KBM-7 (cell line): ENCODE measurements around the gene MMRN1.
A peak's percentile ranks its signal among the peaks of the same experiment; 100 is the strongest.

Source experiments
- DNase-seq: peaks from one replicate; pipeline ENCODE4 v3.0.0-alpha.2; 2015
- in situ Hi-C: fragments of 300-500 bp; cut with MboI; formaldehyde crosslinking; loops from 2 replicates; pipeline ENCODE4 v1.14.3; 2020; ENCODE audit warnings: low sequenced_read_pairs, low pct_unique_long_range_greater_than_20kb, mixed read lengths

The MMRN1 gene

GRCh38 chr4:89904524-89904923 is 9.9 kb downstream of the MMRN1 start:
- in situ Hi-C loops, result no loop called here
- no peak for DNase-seq

GRCh38 chr4:89906316-89906715 is 11.7 kb downstream of the MMRN1 start:
- DNase-seq, result no peak
- in situ Hi-C loops, result no loop called here

DNA sequence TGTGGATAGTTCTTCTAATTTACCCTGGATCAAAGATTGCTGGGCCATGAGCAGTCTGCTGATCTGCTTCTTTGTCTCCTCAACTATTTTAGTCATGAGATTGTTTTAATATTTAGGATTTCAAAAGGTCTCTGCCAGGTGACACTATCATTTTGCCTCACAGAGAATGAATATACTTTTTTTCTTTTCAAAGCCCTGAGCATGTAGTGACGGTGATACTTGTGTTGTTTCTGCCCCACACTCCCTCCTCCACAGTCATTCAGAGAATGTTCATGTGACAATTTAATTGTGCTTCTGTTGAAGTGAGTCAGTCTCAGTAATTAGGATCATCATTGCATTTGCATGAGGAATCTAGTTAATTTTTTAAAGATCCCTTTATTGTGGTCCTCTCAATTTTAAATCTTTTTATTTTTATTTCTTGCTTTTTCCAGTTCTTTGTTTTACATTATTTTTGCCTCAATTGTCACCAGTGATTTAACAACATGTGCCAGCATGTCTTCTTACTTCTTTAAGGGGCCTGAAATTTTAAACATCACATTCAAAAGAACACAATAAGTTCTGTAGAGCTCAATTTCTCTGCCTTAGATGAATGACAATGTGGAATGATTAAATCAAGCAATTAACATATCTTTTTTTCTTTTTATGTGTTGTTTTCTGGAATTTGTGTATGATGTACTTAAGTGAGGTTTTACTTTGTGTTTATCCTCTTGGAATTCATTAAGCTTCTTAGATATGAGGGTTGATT is 12.3 kb downstream of the MMRN1 start:
- no peak for DNase-seq
- in situ Hi-C loops, result no loop called here

DNA sequence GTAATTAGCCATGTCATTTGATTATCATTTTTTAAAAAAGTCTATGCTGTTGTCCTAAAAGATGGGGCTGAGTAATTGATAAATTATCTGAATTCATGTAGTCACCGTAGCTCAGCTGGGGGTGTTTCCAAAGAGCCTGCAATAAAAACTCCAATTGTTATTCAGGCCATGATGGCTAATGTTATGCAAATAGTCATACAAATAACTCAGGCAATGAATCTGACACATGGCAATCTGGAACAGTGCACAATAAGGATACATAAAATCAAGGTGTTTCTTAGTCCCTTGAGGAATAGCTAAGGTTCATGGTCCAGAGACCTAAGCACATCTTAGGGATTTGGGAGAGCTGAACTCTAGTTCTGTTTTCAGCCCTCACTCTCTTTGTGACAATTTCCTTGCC is 15.2 kb downstream of the MMRN1 start:
- DNase-seq, result no peak
- in situ Hi-C loops, result no loop called here

GRCh38 chr4:89913623-89914022 is 19.0 kb downstream of the MMRN1 start:
- in situ Hi-C loops, result no loop called here
- no peak for DNase-seq

DNA sequence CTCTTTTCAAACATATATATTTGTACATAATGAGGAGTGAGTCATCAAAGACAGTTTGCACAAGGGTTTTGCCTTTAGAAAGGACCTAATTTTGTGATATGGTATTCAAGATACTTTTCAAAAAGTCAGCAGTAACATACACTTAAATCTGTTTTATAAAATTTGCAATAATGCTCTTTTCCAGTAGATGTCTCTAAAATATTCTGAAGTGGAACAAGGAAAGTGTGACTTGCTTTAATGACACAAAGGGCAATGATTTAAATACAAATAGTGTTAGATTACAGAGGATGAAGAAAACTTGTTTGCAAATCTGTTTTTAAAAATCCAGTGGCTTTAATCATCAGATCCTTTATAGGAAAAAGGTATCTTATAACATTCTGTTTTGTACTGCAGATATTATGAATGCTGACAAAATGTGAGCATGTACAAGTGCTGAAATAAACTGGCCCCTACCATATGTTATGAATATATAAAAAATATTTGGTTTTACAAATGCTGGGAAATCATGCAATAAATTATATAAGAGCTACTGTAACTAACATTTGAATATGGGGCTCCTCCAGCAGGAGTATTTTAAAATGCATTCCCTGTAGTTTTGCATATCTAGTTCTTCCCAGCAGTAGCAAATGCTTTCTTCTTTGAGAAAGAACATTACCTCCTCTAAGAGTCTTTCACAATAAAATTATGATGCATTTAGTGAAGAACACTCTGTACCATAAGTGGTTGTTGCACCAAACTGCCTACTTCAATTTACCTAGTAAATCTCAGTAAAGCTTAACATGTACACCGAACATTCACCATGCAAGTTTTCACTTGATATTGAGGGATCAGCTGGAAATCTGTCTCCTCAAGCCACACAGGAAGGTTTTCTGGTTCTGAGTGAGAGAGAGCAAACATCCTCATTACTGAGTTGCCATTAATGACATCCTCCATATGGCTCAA is 20.2 kb downstream of the MMRN1 start:
- DNase-seq, result no peak
- in situ Hi-C loops, result no loop called here

- DNase-seq, result no peak
- in situ Hi-C loops, result no loop called here
Measured at GRCh38 chr4:89915937-89916336, 21.3 kb downstream of the MMRN1 start.

GRCh38 chr4:89922848-89923416 is 28.3 kb downstream of the MMRN1 start:
- in situ Hi-C loops, result no loop called here
- DNase-seq, result no peak

DNA sequence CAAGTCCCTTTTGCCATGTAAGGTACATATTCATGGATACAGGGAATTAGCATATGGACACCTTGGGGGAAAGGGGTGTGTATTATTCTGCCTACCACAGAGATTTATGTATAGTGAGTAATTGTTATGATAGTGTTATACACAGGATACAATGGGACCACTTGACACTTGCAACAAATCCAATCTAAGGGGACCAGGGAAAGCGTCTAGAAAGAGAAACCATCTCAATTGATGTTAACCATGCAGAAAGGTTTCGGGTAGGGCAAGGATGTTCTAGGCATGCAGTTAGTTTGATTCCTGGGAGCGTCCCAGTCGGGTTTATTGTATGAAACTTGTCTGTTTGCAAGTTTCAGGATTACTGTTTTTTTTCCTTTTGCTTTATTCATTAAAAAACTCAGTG is 34.2 kb downstream of the MMRN1 start:
- DNase-seq, result no peak
- in situ Hi-C loops, result no loop called here

DNA sequence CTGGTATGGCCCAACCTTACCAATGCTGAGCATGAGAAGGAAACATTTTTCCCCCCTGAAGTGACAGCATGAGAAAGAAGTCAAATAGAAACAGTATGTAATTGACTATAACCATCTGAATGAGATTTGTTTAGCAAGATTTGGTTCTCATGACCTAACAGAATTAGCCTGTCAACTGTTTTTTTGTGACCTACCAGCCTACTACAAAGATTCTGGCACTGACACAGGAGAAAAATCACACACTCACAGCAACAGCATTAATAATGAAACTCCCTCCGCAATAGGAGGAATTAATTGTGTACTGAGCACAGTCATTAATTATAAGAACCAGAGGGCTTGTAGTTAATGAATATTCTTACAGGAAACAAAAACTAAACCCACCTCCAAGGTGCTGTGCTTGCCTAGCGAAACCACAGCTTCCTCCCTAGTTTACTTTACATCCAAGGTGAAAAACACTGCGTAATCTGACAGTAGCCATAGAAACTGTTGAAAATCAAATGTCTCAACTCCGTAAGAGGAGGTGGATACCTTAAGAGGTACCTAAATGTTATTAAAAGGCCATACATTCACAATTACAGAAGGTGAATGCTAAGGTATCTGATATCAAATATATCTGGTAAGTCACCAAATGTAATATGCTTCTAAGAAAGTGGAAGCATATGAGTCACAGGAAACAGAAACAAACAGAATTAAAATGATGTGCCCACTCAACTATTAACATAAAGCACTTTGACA is 34.9 kb downstream of the MMRN1 start:
- DNase-seq, result no peak
- in situ Hi-C loops, result no loop called here

GRCh38 chr4:89939546-89939945 is 44.9 kb downstream of the MMRN1 start:
- in situ Hi-C loops, result no loop called here
- no peak for DNase-seq

- in situ Hi-C loops, result no loop called here
- DNase-seq, result no peak
Measured at GRCh38 chr4:89939994-89940393, 45.3 kb downstream of the MMRN1 start.

- no peak for DNase-seq
- in situ Hi-C loops, result no loop called here
Measured at GRCh38 chr4:89942811-89943210, 48.2 kb downstream of the MMRN1 start.

DNA sequence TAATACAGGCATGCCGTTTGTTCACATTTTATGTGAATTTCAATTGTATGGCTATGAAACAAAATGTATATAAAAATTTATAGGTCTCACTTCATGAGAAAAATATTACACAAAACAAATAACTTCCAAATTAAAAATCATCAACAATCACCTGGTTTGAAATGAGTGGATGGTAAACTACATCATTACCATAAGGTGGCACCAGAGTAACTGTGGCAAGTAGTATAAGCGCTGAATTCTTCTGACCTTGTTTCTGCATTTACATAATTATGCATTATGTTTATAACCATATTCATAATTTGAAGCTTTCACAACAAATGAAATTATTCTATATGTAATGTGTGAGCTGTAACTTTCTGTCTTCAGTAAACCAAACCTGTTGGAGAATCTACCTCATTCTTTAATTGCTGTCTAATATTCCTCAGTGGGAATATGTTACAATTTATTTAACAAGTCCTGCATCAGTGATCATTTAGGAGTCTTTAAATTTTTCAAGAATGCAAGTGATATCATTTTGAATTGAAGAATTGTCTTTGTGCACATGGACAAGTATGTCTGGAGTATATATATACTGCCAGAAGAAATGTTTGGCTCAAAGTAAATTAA is 55.2 kb downstream of the MMRN1 start:
- in situ Hi-C loops, result no loop called here
- DNase-seq, result peak; percentile 5

DNA sequence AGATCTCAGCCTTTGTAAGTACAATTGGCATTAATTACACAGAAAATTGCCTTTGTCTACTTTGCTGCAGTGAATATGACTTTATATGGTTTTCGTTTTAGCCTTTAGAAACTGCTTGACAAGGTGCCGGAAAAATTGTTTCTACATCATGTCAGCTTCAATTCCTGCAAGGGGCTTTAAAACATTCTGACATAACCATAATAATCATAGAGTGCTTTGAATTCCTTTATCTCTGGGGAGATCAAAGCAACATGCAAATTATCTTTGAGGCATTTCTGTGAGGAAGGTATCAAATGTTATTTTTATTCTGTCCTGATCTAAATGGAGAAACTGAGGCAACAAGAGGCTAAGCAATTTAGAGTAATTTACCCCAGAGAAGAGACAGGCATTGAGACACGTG is 57.8 kb downstream of the MMRN1 start:
- in situ Hi-C loops, result no loop called here
- DNase-seq, result no peak

- in situ Hi-C loops, result no loop called here
- DNase-seq, result no peak
Measured at GRCh38 chr4:89954906-89955695, 60.4 kb downstream of the MMRN1 start.

DNA sequence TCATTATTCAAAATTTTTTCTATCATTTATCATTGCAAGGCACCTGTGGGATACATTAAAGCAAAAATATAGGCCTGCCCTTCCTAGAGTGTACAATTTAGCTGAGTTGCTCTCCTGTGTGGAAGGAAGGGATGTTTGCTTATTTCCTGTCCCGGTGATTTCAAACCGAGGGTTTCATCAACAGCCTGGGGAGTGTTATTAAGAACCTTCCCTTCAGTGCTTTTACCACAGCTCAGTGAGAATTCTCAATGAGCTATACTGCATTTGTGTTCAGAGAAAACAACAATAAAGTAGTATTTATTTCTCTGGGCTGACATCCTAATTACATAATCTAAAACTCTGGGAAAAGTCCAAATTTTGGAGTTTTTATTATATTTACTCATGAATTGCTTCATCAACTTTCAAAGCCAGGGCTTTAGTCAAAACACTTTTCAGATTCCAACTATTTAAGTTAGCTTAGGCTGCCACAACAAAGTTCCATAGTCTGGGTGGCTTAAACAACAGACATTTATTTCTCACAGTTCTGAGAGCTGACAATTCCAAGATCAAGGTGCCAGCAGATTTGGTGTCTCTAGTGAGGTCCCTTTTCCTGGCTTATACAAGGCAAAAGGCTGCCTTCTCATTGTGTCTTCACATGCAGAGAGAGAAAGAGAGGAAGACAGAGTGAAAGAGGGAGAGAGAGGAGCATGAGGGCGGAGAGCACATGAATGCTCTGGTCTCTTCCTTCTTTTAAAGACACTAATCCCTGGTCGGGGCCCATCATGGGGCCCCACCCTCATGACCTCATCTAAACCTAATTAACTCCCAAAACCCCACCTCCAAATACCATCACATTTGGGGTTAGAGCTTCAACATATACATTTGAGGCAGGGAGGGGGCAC is 62.6 kb downstream of the MMRN1 start:
- in situ Hi-C loops, result no loop called here
- no peak for DNase-seq
